Breast epithelium (tissue), 4 donors: Measurements from ENCODE around the gene TPD52L1. TPM values are rescaled to one million over a fixed set of nuclear protein-coding genes. Genes with fewer than 3 reads are reported as not detected.

Experiments
- DNase-seq, 2 donors: peaks; one replicate each; pipeline ENCODE4 v3.0.0-alpha.2; 2019; ENCODE audit warnings: low spot score in 2 of 2
- H3K27ac ChIP-seq, 2 donors: fragments of 200-600 bp; sonication (generic) in 1 of 2; one replicate each; pipeline ENCODE4 v1.5.1; 2016 to 2019; ENCODE audit warnings: mild to moderate bottlenecking in 1 of 2
- H3K27me3 ChIP-seq, 2 donors: fragments of 200-600 bp; sonication (generic) in 1 of 2; one replicate each; pipeline versions ENCODE4 v1.5.1 to v1.6.0; 2017 to 2019; ENCODE audit warnings: control low read depth in 1 of 2, mild to moderate bottlenecking in 1 of 2
- H3K36me3 ChIP-seq: fragments of 200-600 bp; one replicate; pipeline ENCODE4 v1.5.1; 2019
- H3K4me1 ChIP-seq, 2 donors: fragments of 200-600 bp; sonication (generic); one replicate each; pipeline ENCODE4 v1.5.1; 2016 to 2019; ENCODE audit warnings: control low read depth in 1 of 2
- H3K4me3 ChIP-seq, 3 donors: fragments of 200-600 bp; sonication (generic); 1 replicate in 2 of 3; 2 replicates in 1 of 3; pipeline ENCODE4 v1.5.1; 2016 to 2019; ENCODE audit warnings: mild to moderate bottlenecking in 3 of 3, moderate library complexity in 2 of 3
- H3K9me3 ChIP-seq, 2 donors: fragments of 200-600 bp; sonication (generic) in 1 of 2; one replicate each; pipeline ENCODE4 v1.5.1; 2016 to 2019; ENCODE audit warnings: control low read depth in 1 of 2
- CTCF ChIP-seq, 3 donors: fragments of 450-650 bp; IDR thresholded peaks; one replicate each; pipeline ENCODE4 v1.5.1; 2016 to 2017; ENCODE audit warnings: antibody characterized with exemption in 3 of 3, mild to moderate bottlenecking in 3 of 3, moderate library complexity in 3 of 3
- POLR2A ChIP-seq: fragments of 450-650 bp; IDR thresholded peaks from one replicate; pipeline ENCODE4 v1.6.1; 2016; ENCODE audit warnings: antibody characterized with exemption, mild to moderate bottlenecking, moderate library complexity
- POLR2AphosphoS5 ChIP-seq, 3 donors: sonication (generic); formaldehyde crosslinking; IDR thresholded peaks; one replicate each; pipeline ENCODE4 v1.6.1; 2017; ENCODE audit warnings: antibody characterized with exemption in 3 of 3
- intact Hi-C: fragments of 100-400 bp; cut with DNase I; formaldehyde crosslinking; loops from one replicate; pipeline ENCODE4 v1.15.1; 2023; ENCODE audit warnings: low total_unique reads
- total RNA-seq, 3 donors: library from RNA; depleted of rRNA; stranded (reverse); fragments of >200 nt; gene quantifications; one replicate each; pipeline ENCODE4 v1.1.0, GENCODE V29; 2016

The TPD52L1 gene
- total RNA-seq, 3 donors from 2014 or later, result 27.2 to 266 (median 81.3) TPM

GRCh38 chr6:125117818-125118217 lies 35.8 kb upstream of the TPD52L1 start:
- no peak overlapping the region for H3K27ac ChIP-seq
- TF ChIP-seq POLR2A (no peak), CTCF (IDR thresholded peaks at IDR 0.05) (no peak), POLR2AphosphoS5 (IDR thresholded peaks at IDR 0.05) (no peak)
- H3K4me1 ChIP-seq, result no peaks in the 10 kb centered on the region
- H3K4me3 ChIP-seq, result no peak overlapping the region
- H3K9me3 ChIP-seq, result no peaks in the 10 kb centered on the region
- DNase-seq, result no peak
- H3K36me3 ChIP-seq, result no peaks in the 10 kb centered on the region
- intact Hi-C loops, result no loop called here
- no peaks in the 10 kb centered on the region for H3K27me3 ChIP-seq

- H3K4me3 ChIP-seq, result no peak overlapping the region
- H3K4me1 ChIP-seq, result no peaks in the 10 kb centered on the region
- H3K27me3 ChIP-seq, result no peaks in the 10 kb centered on the region
- no peaks in the 10 kb centered on the region for H3K36me3 ChIP-seq
- no peak overlapping the region for H3K27ac ChIP-seq
- TF ChIP-seq POLR2AphosphoS5 (IDR thresholded peaks at IDR 0.05) (no peak), CTCF (IDR thresholded peaks at IDR 0.05) (no peak), POLR2A (no peak)
- no peaks in the 10 kb centered on the region for H3K9me3 ChIP-seq
- intact Hi-C loops, result no loop called here
- DNase-seq, result no peak
These were observed 33.5 kb upstream of the TPD52L1 start for GRCh38 chr6:125120054-125120590.

GRCh38 chr6:125121894-125122293 lies 31.7 kb upstream of the TPD52L1 start:
- Histone ChIP-seq H3K27ac (no peak overlapping the region), H3K4me3 (no peak overlapping the region), H3K9me3 (no peaks in the 10 kb centered on the region), H3K4me1 (no peaks in the 10 kb centered on the region), H3K36me3 (no peaks in the 10 kb centered on the region), H3K27me3 (no peaks in the 10 kb centered on the region)
- DNase-seq, result no peak
- TF ChIP-seq CTCF (IDR thresholded peaks at IDR 0.05) (no peak), POLR2A (no peak), POLR2AphosphoS5 (IDR thresholded peaks at IDR 0.05) (no peak)
- intact Hi-C loops, result no loop called here

GRCh38 chr6:125123051-125123450 lies 30.5 kb upstream of the TPD52L1 start:
- no peaks in the 10 kb centered on the region for H3K27me3 ChIP-seq
- H3K4me3 ChIP-seq, result no peak overlapping the region
- no peaks in the 10 kb centered on the region for H3K4me1 ChIP-seq
- no peak for TF ChIP-seq POLR2AphosphoS5 (IDR thresholded peaks at IDR 0.05)
- TF ChIP-seq POLR2A, result no peak
- no peak for TF ChIP-seq CTCF (IDR thresholded peaks at IDR 0.05)
- intact Hi-C loops, result no loop called here
- no peak overlapping the region for H3K27ac ChIP-seq
- no peaks in the 10 kb centered on the region for H3K9me3 ChIP-seq
- no peak for DNase-seq
- H3K36me3 ChIP-seq, result no peaks in the 10 kb centered on the region

GRCh38 chr6:125123468-125124048 lies 30.0 kb upstream of the TPD52L1 start:
- H3K27me3 ChIP-seq, result no peaks in the 10 kb centered on the region
- H3K4me3 ChIP-seq, result no peak overlapping the region
- H3K9me3 ChIP-seq, result no peaks in the 10 kb centered on the region
- intact Hi-C loops, result no loop called here
- no peaks in the 10 kb centered on the region for H3K36me3 ChIP-seq
- no peaks in the 10 kb centered on the region for H3K4me1 ChIP-seq
- no peak for DNase-seq
- H3K27ac ChIP-seq, result no peak overlapping the region
- TF ChIP-seq POLR2A (no peak), CTCF (IDR thresholded peaks at IDR 0.05) (no peak), POLR2AphosphoS5 (IDR thresholded peaks at IDR 0.05) (no peak)
